ENCODE data around the gene TRIM36. TPM values are rescaled to one million over a fixed set of nuclear protein-coding genes. Genes with fewer than 3 reads are reported as not detected.
A peak's percentile ranks its signal among the peaks of the same experiment; 100 is the strongest.

Gene TRIM36
- total RNA-seq, 4 donors from 2014 or later, result 1.1 to 4.0 (median 2.0) TPM

- TF ChIP-seq POLR2A (IDR thresholded peaks at IDR 0.05) (no peak), CTCF (IDR thresholded peaks at IDR 0.05) (no peak), EP300 (IDR thresholded peaks at IDR 0.05) (no peak), POLR2AphosphoS5 (IDR thresholded peaks at IDR 0.05) (no peak)
- WGBS, result 77% methylated on average over 5 of the region's 5 CpGs
Measured at GRCh38 chr5:115109356-115109755, 60.4 kb downstream of the TRIM36 start.

GRCh38 chr5:115100319-115100955 lies 69.3 kb downstream of the TRIM36 start:
- Histone ChIP-seq H3K4me1 (peaks cover 5% of the 10 kb centered on the region), H3K27me3 (peaks cover 11% of the 10 kb centered on the region), H3K27ac (no peak overlapping the region), H3K4me3 (no peak overlapping the region), H3K36me3 (no peaks in the 10 kb centered on the region), H3K9me3 (no peaks in the 10 kb centered on the region)
- no peak for TF ChIP-seq CTCF (IDR thresholded peaks at IDR 0.05)
- no peak for TF ChIP-seq POLR2AphosphoS5 (IDR thresholded peaks at IDR 0.05)
- TF ChIP-seq EP300 (IDR thresholded peaks at IDR 0.05), result no peak
- TF ChIP-seq POLR2A (IDR thresholded peaks at IDR 0.05), result no peak
- no peak for DNase-seq (ENCODE audit: low spot score in 2 of 2)
- WGBS, result 57% methylated on average over 6 of the region's 6 CpGs

More at GRCh38 chr5:115109356-115109755, 60.4 kb downstream of the TRIM36 start:
- Histone ChIP-seq H3K27ac (no peak overlapping the region), H3K4me3 (no peak overlapping the region), H3K36me3 (no peaks in the 10 kb centered on the region), H3K27me3 (peaks cover 9% of the 10 kb centered on the region), H3K4me1 (no peaks in the 10 kb centered on the region), H3K9me3 (no peaks in the 10 kb centered on the region)
- DNase-seq (ENCODE audit: low spot score in 2 of 2), result no peak

- 9% methylated on average over 2 of the region's 2 CpGs for WGBS
- DNase-seq (ENCODE audit: low spot score in 2 of 2), result no peak
- peak; percentile 16 to 43 for TF ChIP-seq CTCF (IDR thresholded peaks at IDR 0.05)
- no peak for TF ChIP-seq POLR2AphosphoS5 (IDR thresholded peaks at IDR 0.05)
Measured at GRCh38 chr5:115098041-115098702, 71.5 kb downstream of the TRIM36 start.

GRCh38 chr5:115097236-115097635 lies 72.5 kb downstream of the TRIM36 start:
- WGBS, result 29% methylated on average over 2 of the region's 2 CpGs
- Histone ChIP-seq H3K4me1 (peaks cover 5% of the 10 kb centered on the region), H3K36me3 (no peaks in the 10 kb centered on the region), H3K27ac (no peak overlapping the region), H3K27me3 (no peaks in the 10 kb centered on the region), H3K9me3 (no peaks in the 10 kb centered on the region), H3K4me3 (no peak overlapping the region)
- TF ChIP-seq CTCF (IDR thresholded peaks at IDR 0.05) (no peak), EP300 (IDR thresholded peaks at IDR 0.05) (no peak), POLR2A (IDR thresholded peaks at IDR 0.05) (no peak), POLR2AphosphoS5 (IDR thresholded peaks at IDR 0.05) (no peak)
- DNase-seq (ENCODE audit: low spot score in 2 of 2), result no peak

More at GRCh38 chr5:115098041-115098702, 71.5 kb downstream of the TRIM36 start:
- Histone ChIP-seq H3K27me3 (no peaks in the 10 kb centered on the region), H3K9me3 (no peaks in the 10 kb centered on the region), H3K27ac (no peak overlapping the region), H3K36me3 (no peaks in the 10 kb centered on the region), H3K4me3 (no peak overlapping the region), H3K4me1 (peaks cover 5% of the 10 kb centered on the region)

- H3K4me3 ChIP-seq, result no peak overlapping the region
- TF ChIP-seq EP300 (IDR thresholded peaks at IDR 0.05), result no peak
- no peak for TF ChIP-seq POLR2AphosphoS5 (IDR thresholded peaks at IDR 0.05)
- no peak for TF ChIP-seq POLR2A (IDR thresholded peaks at IDR 0.05)
- TF ChIP-seq CTCF (IDR thresholded peaks at IDR 0.05), result no peak
- H3K27me3 ChIP-seq, result peaks cover 5% of the 10 kb centered on the region
- H3K36me3 ChIP-seq, result no peaks in the 10 kb centered on the region
- H3K27ac ChIP-seq, result no peak overlapping the region
- no peaks in the 10 kb centered on the region for H3K9me3 ChIP-seq
- WGBS, result 39% methylated on average over 7 of the region's 7 CpGs
- DNase-seq (ENCODE audit: low spot score in 2 of 2), result no peak
- H3K4me1 ChIP-seq, result peaks cover 5% of the 10 kb centered on the region
Measured at GRCh38 chr5:115096034-115096769, 73.5 kb downstream of the TRIM36 start.
